Measurements from ENCODE around the gene ZSCAN26. TPM values are rescaled to one million over a fixed set of nuclear protein-coding genes. Genes with fewer than 3 reads are reported as not detected.

The ZSCAN26 gene
- polyA plus RNA-seq, 1 of the 3 experiments (the other 2 are of a cell fraction): 11.0 TPM

DNA sequence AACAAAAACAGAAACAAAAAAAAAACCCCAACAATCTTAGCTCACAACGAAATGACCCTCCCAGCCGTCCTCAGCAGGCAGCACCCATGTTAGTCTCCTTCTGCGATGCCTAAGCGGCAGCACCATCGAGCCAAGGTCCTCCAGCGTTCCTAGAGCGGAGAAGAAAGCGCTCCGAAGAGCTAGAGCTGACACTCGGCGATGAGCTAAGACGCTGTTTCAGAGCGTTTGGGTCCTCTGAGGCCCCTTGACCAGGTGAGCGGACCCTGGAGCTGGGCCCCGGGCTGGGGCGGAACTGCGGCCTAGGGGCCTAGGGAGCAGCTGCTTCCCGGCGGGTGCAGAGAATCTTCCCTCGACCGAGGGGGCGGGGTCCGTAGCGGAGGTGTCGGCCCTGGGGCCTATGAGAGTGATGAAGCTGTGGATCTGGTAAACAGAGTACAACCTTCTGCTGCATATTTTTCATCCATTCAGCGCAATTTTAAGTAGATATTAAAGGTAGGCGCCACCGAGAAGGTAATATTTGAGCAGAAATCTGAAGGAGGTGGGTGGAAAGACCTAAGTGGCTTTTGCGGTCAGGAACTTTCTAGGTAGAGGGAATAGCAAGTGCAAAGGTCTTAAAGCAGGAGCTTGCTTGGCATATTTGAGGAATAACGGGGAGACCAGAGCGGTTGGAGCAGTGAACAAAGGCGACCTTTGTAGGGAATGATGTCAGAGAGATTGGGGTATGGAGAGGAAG is at the start of gene ZSCAN26 (continued):
- TF ChIP-seq, protein P1, sequence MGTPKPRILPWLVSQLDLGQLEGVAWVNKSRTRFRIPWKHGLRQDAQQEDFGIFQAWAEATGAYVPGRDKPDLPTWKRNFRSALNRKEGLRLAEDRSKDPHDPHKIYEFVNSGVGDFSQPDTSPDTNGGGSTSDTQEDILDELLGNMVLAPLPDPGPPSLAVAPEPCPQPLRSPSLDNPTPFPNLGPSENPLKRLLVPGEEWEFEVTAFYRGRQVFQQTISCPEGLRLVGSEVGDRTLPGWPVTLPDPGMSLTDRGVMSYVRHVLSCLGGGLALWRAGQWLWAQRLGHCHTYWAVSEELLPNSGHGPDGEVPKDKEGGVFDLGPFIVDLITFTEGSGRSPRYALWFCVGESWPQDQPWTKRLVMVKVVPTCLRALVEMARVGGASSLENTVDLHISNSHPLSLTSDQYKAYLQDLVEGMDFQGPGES (IDR thresholded peaks at IDR 0.05; ENCODE audit: low read depth, low read length): no peak
- TF ChIP-seq MAX (IDR thresholded peaks at IDR 0.05; ENCODE audit: low read depth) (peak; percentile 86), REST (IDR thresholded peaks at IDR 0.05; ENCODE audit: low read depth, low read length) (peak; percentile 28; the same call in 1 of the 2 replicates), CTCF (IDR thresholded peaks at IDR 0.05) (no peak)

GRCh38 chr6:28217890-28218289 is 49.1 kb upstream of the ZSCAN26 start:
- WGBS (ENCODE audit: low lambda C conversion rate): 96% methylated on average over 10 of the region's 12 CpGs

More at GRCh38 chr6:28217890-28218289, 49.1 kb upstream of the ZSCAN26 start:
- TF ChIP-seq, protein P2, sequence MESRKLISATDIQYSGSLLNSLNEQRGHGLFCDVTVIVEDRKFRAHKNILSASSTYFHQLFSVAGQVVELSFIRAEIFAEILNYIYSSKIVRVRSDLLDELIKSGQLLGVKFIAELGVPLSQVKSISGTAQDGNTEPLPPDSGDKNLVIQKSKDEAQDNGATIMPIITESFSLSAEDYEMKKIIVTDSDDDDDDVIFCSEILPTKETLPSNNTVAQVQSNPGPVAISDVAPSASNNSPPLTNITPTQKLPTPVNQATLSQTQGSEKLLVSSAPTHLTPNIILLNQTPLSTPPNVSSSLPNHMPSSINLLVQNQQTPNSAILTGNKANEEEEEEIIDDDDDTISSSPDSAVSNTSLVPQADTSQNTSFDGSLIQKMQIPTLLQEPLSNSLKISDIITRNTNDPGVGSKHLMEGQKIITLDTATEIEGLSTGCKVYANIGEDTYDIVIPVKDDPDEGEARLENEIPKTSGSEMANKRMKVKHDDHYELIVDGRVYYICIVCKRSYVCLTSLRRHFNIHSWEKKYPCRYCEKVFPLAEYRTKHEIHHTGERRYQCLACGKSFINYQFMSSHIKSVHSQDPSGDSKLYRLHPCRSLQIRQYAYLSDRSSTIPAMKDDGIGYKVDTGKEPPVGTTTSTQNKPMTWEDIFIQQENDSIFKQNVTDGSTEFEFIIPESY (IDR thresholded peaks at IDR 0.05; ENCODE audit: borderline replicate concordance, low read depth): no peak
- TF ChIP-seq MXI1 (IDR thresholded peaks at IDR 0.05; ENCODE audit: low read depth, low read length): no peak
- TF ChIP-seq JUND (IDR thresholded peaks at IDR 0.05): no peak
- TF ChIP-seq EP300 (IDR thresholded peaks at IDR 0.05; ENCODE audit: borderline replicate concordance in 1 of 2, low read depth in 1 of 2, low read length in 1 of 2): no peak
- no peak for TF ChIP-seq POLR2AphosphoS5 (IDR thresholded peaks at IDR 0.05; ENCODE audit: low read depth, low read length)
- no peak for TF ChIP-seq NFIC (IDR thresholded peaks at IDR 0.05; ENCODE audit: borderline replicate concordance)
- no peak for TF ChIP-seq TCF12 (IDR thresholded peaks at IDR 0.05)
- TF ChIP-seq ELF1 (IDR thresholded peaks at IDR 0.05): no peak
- no peak for TF ChIP-seq NRF1 (IDR thresholded peaks at IDR 0.05; ENCODE audit: low read depth, low read length)
- TF ChIP-seq GABPA (IDR thresholded peaks at IDR 0.05; ENCODE audit: low read depth): no peak
- TF ChIP-seq RFX5 (IDR thresholded peaks at IDR 0.05; ENCODE audit: low read length): no peak
- no peak for TF ChIP-seq GATA2 (CRISPR knock-in tag; IDR thresholded peaks at IDR 0.05)
- TF ChIP-seq MAX (IDR thresholded peaks at IDR 0.05; ENCODE audit: low read depth): no peak
- TF ChIP-seq CTCF (IDR thresholded peaks at IDR 0.05): no peak
- TF ChIP-seq RAD21 (IDR thresholded peaks at IDR 0.05; ENCODE audit: low read length): no peak
- no peak for TF ChIP-seq YY1 (IDR thresholded peaks at IDR 0.05; ENCODE audit: low read depth)
- no peak overlapping the region for H2AFZ ChIP-seq (ENCODE audit: low read depth)
- peak overlapping the region; percentile 55 to 67; a peak in 2 of 4 replicates for H3K4me3 ChIP-seq (ENCODE audit: low read depth in 2 of 2, low read length in 1 of 2)
- H3K4me2 ChIP-seq: peak overlapping the region; percentile 80; the same call in 1 of the 2 replicates
- no peaks in the 10 kb centered on the region for H3K9me3 ChIP-seq
- POLR2A ChIA-PET: interaction anchor here (0.9 to 2.0 kb wide), 6 partner anchors 34 to 117 kb away, joined by 4 to 13 read pairs (median 4); partner anchors contain the start of genes ZKSCAN4 and ZKSCAN8
- H3K79me2 ChIP-seq (ENCODE audit: insufficient read depth): no peaks in the 10 kb centered on the region
- H3K36me3 ChIP-seq (replicated peaks in 1 of 2; ENCODE audit: control insufficient read depth in 1 of 2, insufficient read depth in 2 of 2, low read length in 1 of 2): no peaks in the 10 kb centered on the region
- H3K9ac ChIP-seq: no peak overlapping the region
- no peaks in the 10 kb centered on the region for H3K9me2 ChIP-seq
- CTCF ChIA-PET: interaction anchor here (1.1 to 2.1 kb wide), 2 partner anchors 138 to 140 kb away, joined by 3 to 10 read pairs; no protein-coding TSS in a partner anchor
- peaks cover 0 to 11% of the 10 kb centered on the region in 2 experiments; a peak in 2 of 4 replicates for H3K4me1 ChIP-seq (ENCODE audit: control insufficient read depth in 1 of 2, insufficient read depth in 2 of 2, low read depth in 1 of 2, low read length in 1 of 2)
- no peak for DNase-seq
- peaks cover 6% of the 10 kb centered on the region for H3F3A ChIP-seq (replicated peaks; ENCODE audit: insufficient read depth)
- H4K20me1 ChIP-seq (ENCODE audit: insufficient read depth): no peaks in the 10 kb centered on the region
- H3K27ac ChIP-seq (ENCODE audit: low read depth in 2 of 2, low read length in 1 of 2): no peak overlapping the region; a peak in 1 of 4 replicates
- no peaks in the 10 kb centered on the region; the same call in 1 of the 2 replicates for H3K27me3 ChIP-seq (ENCODE audit: insufficient read depth)
